DND-41 (cell line): ENCODE data around the gene DDX11.
"Not testable (repeated sequence)": the region's sequence is repeated elsewhere in the genome, so short reads cannot be mapped to it uniquely, and the experiment has no call there.

ENCODE experiments used
- ATAC-seq: fragments of 200-7000 bp; cut with Tn5 transposase; 3 replicates; pipeline ENCODE4 v1.9.1; 2021; ENCODE audit warnings: low read depth; ENCODE audit not compliant: insufficient read depth
- DNase-seq: peaks from one replicate; pipeline ENCODE4 v3.0.0-alpha.2; 2020
- H2AFZ ChIP-seq: 2 replicates; pipeline ENCODE4 v1.6.0; 2012; ENCODE audit warnings: low read depth, low read length
- H3K27ac ChIP-seq: 2 replicates; pipeline ENCODE4 v1.5.1; 2012; ENCODE audit warnings: low read length, inconsistent platforms
- H3K27me3 ChIP-seq: fragments of 200-600 bp; sonication (generic); 2 replicates; pipeline ENCODE4 v1.6.0; 2012; ENCODE audit warnings: low read length, mild to moderate bottlenecking, inconsistent platforms; ENCODE audit not compliant: insufficient read depth, poor library complexity
- H3K36me3 ChIP-seq: 2 replicates; pipeline ENCODE4 v1.5.1; 2012; ENCODE audit warnings: low read length, inconsistent platforms; ENCODE audit not compliant: insufficient read depth
- H3K4me1 ChIP-seq: 2 replicates; pipeline ENCODE4 v1.5.1; 2012; ENCODE audit warnings: mild to moderate bottlenecking, low read length; ENCODE audit not compliant: insufficient read depth
- H3K4me2 ChIP-seq: 2 replicates; pipeline ENCODE4 v1.6.0; 2012; ENCODE audit warnings: mild to moderate bottlenecking, moderate library complexity, low read length, inconsistent platforms; ENCODE audit not compliant: insufficient read depth
- H3K4me3 ChIP-seq, 2 experiments: fragments of 200-600 bp in 1 of 2; shearing (Covaris generic) in 1 of 2; 2 replicates each; pipeline ENCODE4 v1.5.1; 2012 to 2016; ENCODE audit warnings: inconsistent platforms in 2 of 2, low read length in 2 of 2, mild to moderate bottlenecking in 2 of 2, low read depth in 1 of 2, moderate library complexity in 1 of 2
- H3K79me2 ChIP-seq: 2 replicates; pipeline ENCODE4 v1.6.0; 2012; ENCODE audit warnings: low read length, inconsistent platforms; ENCODE audit not compliant: insufficient read depth
- H3K9ac ChIP-seq: 2 replicates; pipeline ENCODE4 v1.6.0; 2012; ENCODE audit warnings: low read depth, mild to moderate bottlenecking, inconsistent platforms, low read length, moderate library complexity
- H3K9me3 ChIP-seq: 2 replicates; pipeline ENCODE4 v1.5.1; 2012; ENCODE audit warnings: low read length, moderate library complexity, mild to moderate bottlenecking, inconsistent platforms; ENCODE audit not compliant: insufficient read depth, severe bottlenecking
- H4K20me1 ChIP-seq: 2 replicates; pipeline ENCODE4 v1.6.0; 2012; ENCODE audit warnings: low read length; ENCODE audit not compliant: insufficient read depth
- CTCF ChIP-seq: IDR thresholded peaks from 2 replicates; pipeline ENCODE4 v1.5.1; 2012; ENCODE audit warnings: borderline replicate concordance, low read length, moderate library complexity, mild to moderate bottlenecking; ENCODE audit not compliant: poor library complexity, severe bottlenecking; ENCODE audit errors: extremely low read depth
- EZH2 ChIP-seq: IDR thresholded peaks from 3 replicates; pipeline ENCODE4 v1.6.1; 2012; ENCODE audit warnings: borderline replicate concordance, low read depth, mild to moderate bottlenecking, moderate library complexity, low read length, inconsistent platforms; ENCODE audit not compliant: severe bottlenecking

The DDX11 gene

GRCh38 chr12:31052666-31053439, 20.8 kb upstream of the DDX11 start:
- not testable (repeated sequence) for DNase-seq, H3K4me2 ChIP-seq, H3K36me3 ChIP-seq, H3K27me3 ChIP-seq, H3K9me3 ChIP-seq, H3K79me2 ChIP-seq, H3K4me3 ChIP-seq, H3K9ac ChIP-seq, H4K20me1 ChIP-seq, H2AFZ ChIP-seq, H3K27ac ChIP-seq
- H3K4me1 ChIP-seq: peaks cover 14% of the 10 kb centered on the region
- ATAC-seq: 0 out of 3 replicates have a peak, but pooled peaks have one; percentile 23

- TF ChIP-seq CTCF: peak; percentile 35
- not testable (repeated sequence) for H3K79me2 ChIP-seq, H3K9ac ChIP-seq, H2AFZ ChIP-seq, DNase-seq, H3K36me3 ChIP-seq, H3K4me2 ChIP-seq, H3K27me3 ChIP-seq, H4K20me1 ChIP-seq, H3K9me3 ChIP-seq, ATAC-seq, H3K4me3 ChIP-seq, H3K27ac ChIP-seq
- H3K4me1 ChIP-seq: peaks cover 14% of the 10 kb centered on the region
Observed at GRCh38 chr12:31053944-31054343, 19.7 kb upstream of the DDX11 start.

GRCh38 chr12:31057671-31058070, 16.0 kb upstream of the DDX11 start:
- Histone ChIP-seq H3K4me3 (no peak overlapping the region), H3K79me2 (no peaks in the 10 kb centered on the region), H3K4me2 (no peak overlapping the region), H3K9ac (no peak overlapping the region), H3K27me3 (no peaks in the 10 kb centered on the region), H3K9me3 (no peaks in the 10 kb centered on the region), H3K4me1 (peaks cover under 1% of the 10 kb centered on the region; the same call in 1 of the 2 replicates), H4K20me1 (no peaks in the 10 kb centered on the region), H3K27ac (no peak overlapping the region), H3K36me3 (no peaks in the 10 kb centered on the region), H2AFZ (no peak overlapping the region)
- TF ChIP-seq CTCF (no peak), EZH2 (no peak)
- no peak for DNase-seq
- ATAC-seq: no peak

GRCh38 chr12:31066196-31066595, 7.5 kb upstream of the DDX11 start:
- not testable (repeated sequence) for H3K27me3 ChIP-seq, H3K9ac ChIP-seq, H3K4me3 ChIP-seq, DNase-seq, H3K36me3 ChIP-seq, H3K4me2 ChIP-seq, H4K20me1 ChIP-seq, H2AFZ ChIP-seq, H3K4me1 ChIP-seq, H3K9me3 ChIP-seq, H3K27ac ChIP-seq, ATAC-seq, H3K79me2 ChIP-seq

- H3K79me2 ChIP-seq, H2AFZ ChIP-seq, DNase-seq, H3K27ac ChIP-seq, H3K27me3 ChIP-seq, H3K4me3 ChIP-seq, ATAC-seq, H4K20me1 ChIP-seq, H3K36me3 ChIP-seq, H3K4me2 ChIP-seq, H3K9me3 ChIP-seq, H3K9ac ChIP-seq, H3K4me1 ChIP-seq: not testable (repeated sequence)
Observed at GRCh38 chr12:31067656-31068055, 6.0 kb upstream of the DDX11 start.

GRCh38 chr12:31070971-31071740, 2.5 kb upstream of the DDX11 start:
- H3K27ac ChIP-seq, H3K36me3 ChIP-seq, H4K20me1 ChIP-seq, H3K9me3 ChIP-seq, H3K27me3 ChIP-seq, H3K4me2 ChIP-seq, DNase-seq, H3K4me3 ChIP-seq, H3K9ac ChIP-seq, ATAC-seq, H2AFZ ChIP-seq: not testable (repeated sequence)
- peaks cover 24% of the 10 kb centered on the region for H3K4me1 ChIP-seq
- H3K79me2 ChIP-seq: peaks cover 21% of the 10 kb centered on the region
